H9 (cell line): ENCODE results near the gene HYPK. TPM values are rescaled to one million over a fixed set of nuclear protein-coding genes. Genes with fewer than 3 reads are reported as not detected.

Experiments used
- DNase-seq: peaks from one replicate; pipeline ENCODE4 v3.0.0-alpha.2; 2017
- H2AFZ ChIP-seq: one replicate; pipeline ENCODE4 v1.6.1; 2013; ENCODE audit warnings: mild to moderate bottlenecking, low read length, control low read depth, moderate library complexity
- H2AK5ac ChIP-seq: 2 replicates; pipeline ENCODE4 v1.6.1; 2013; ENCODE audit warnings: low read length, control low read depth, mixed read lengths; ENCODE audit not compliant: insufficient read length
- H2BK120ac ChIP-seq: one replicate; pipeline ENCODE4 v1.6.1; 2013; ENCODE audit warnings: low read depth, mild to moderate bottlenecking, low read length, control low read depth, inconsistent platforms; ENCODE audit not compliant: poor library complexity, severe bottlenecking
- H2BK12ac ChIP-seq: 2 replicates; pipeline ENCODE4 v1.6.1; 2013; ENCODE audit warnings: low read length, control low read depth, mixed read lengths, low read depth; ENCODE audit not compliant: insufficient read length
- H2BK15ac ChIP-seq: 2 replicates; pipeline ENCODE4 v1.6.1; 2013; ENCODE audit warnings: low read depth, low read length, control low read depth
- H2BK20ac ChIP-seq: one replicate; pipeline ENCODE4 v1.6.1; 2013; ENCODE audit warnings: low read depth, mild to moderate bottlenecking, low read length, control low read depth, inconsistent platforms; ENCODE audit not compliant: poor library complexity, severe bottlenecking
- H2BK5ac ChIP-seq: 2 replicates; pipeline ENCODE4 v1.6.1; 2013; ENCODE audit warnings: low read length, control low read depth, mixed read lengths; ENCODE audit not compliant: insufficient read length
- H3K14ac ChIP-seq: 2 replicates; pipeline ENCODE4 v1.6.1; 2013; ENCODE audit warnings: low read length, control low read depth; ENCODE audit not compliant: insufficient read depth
- H3K18ac ChIP-seq: 2 replicates; pipeline ENCODE4 v1.6.1; 2013; ENCODE audit warnings: low read depth, mild to moderate bottlenecking, mixed read lengths, low read length, control low read depth; ENCODE audit not compliant: insufficient read length
- H3K23ac ChIP-seq: 2 replicates; pipeline ENCODE4 v1.6.1; 2013; ENCODE audit warnings: low read length, control low read depth, mixed read lengths, low read depth; ENCODE audit not compliant: insufficient read length
- H3K23me2 ChIP-seq: 2 replicates; pipeline ENCODE4 v1.6.1; 2013; ENCODE audit warnings: low read depth, mild to moderate bottlenecking, mixed read lengths, low read length, control low read depth; ENCODE audit not compliant: insufficient read length, poor library complexity, severe bottlenecking
- H3K27ac ChIP-seq: 2 replicates; pipeline ENCODE4 v1.5.1; 2013; ENCODE audit warnings: low read length, control low read depth, mixed read lengths, low read depth; ENCODE audit not compliant: insufficient read length
- H3K27me3 ChIP-seq: 2 replicates; pipeline ENCODE4 v1.6.1; 2013; ENCODE audit warnings: low read length, control low read depth, inconsistent platforms; ENCODE audit not compliant: insufficient read depth
- H3K4ac ChIP-seq: 2 replicates; pipeline ENCODE4 v1.6.1; 2013; ENCODE audit warnings: low read depth, mild to moderate bottlenecking, control low read depth, inconsistent platforms, low read length, moderate library complexity
- H3K4me1 ChIP-seq: 2 replicates; pipeline ENCODE4 v1.6.1; 2013; ENCODE audit warnings: low read length, control low read depth, inconsistent platforms; ENCODE audit not compliant: insufficient read depth
- H3K4me2 ChIP-seq: 2 replicates; pipeline ENCODE4 v1.6.1; 2013; ENCODE audit warnings: low read length, control low read depth, mixed read lengths; ENCODE audit not compliant: insufficient read length, insufficient read depth
- H3K56ac ChIP-seq: 2 replicates; pipeline ENCODE4 v1.6.1; 2013; ENCODE audit warnings: low read depth, mild to moderate bottlenecking, mixed read lengths, low read length, control low read depth; ENCODE audit not compliant: insufficient read length
- H3K79me1 ChIP-seq: 2 replicates; pipeline ENCODE4 v1.6.1; 2013; ENCODE audit warnings: low read depth, mild to moderate bottlenecking, moderate library complexity, low read length, control low read depth, inconsistent platforms; ENCODE audit not compliant: insufficient read depth, poor library complexity, severe bottlenecking
- H3K79me2 ChIP-seq: 2 replicates; pipeline ENCODE4 v1.6.1; 2013; ENCODE audit warnings: low read length, control low read depth, inconsistent platforms; ENCODE audit not compliant: insufficient read depth
- H3K9ac ChIP-seq: 2 replicates; pipeline ENCODE4 v1.6.1; 2013; ENCODE audit warnings: low read length, control low read depth, mixed read lengths; ENCODE audit not compliant: insufficient read length; ENCODE audit errors: extremely low read depth
- H3K9me3 ChIP-seq: one replicate; pipeline ENCODE4 v1.6.1; 2013; ENCODE audit warnings: low read depth, low read length, inconsistent platforms; ENCODE audit not compliant: control insufficient read depth
- H3T11ph ChIP-seq: one replicate; pipeline ENCODE4 v1.6.1; 2013; ENCODE audit warnings: mild to moderate bottlenecking, low read length, control low read depth, inconsistent platforms
- H4K20me1 ChIP-seq: one replicate; pipeline ENCODE4 v1.6.1; 2013; ENCODE audit not compliant: control insufficient read depth, insufficient read length, insufficient read depth
- H4K5ac ChIP-seq: 2 replicates; pipeline ENCODE4 v1.6.1; 2013; ENCODE audit warnings: low read depth, mild to moderate bottlenecking, mixed read lengths, low read length, control low read depth; ENCODE audit not compliant: insufficient read length
- H4K8ac ChIP-seq: replicated peaks from 2 replicates; pipeline ENCODE4 v1.6.1; 2013; ENCODE audit warnings: low read length, control low read depth, mixed read lengths, low read depth; ENCODE audit not compliant: insufficient read length
- H4K91ac ChIP-seq: 2 replicates; pipeline ENCODE4 v1.6.1; 2013; ENCODE audit warnings: low read depth, mild to moderate bottlenecking, moderate library complexity, mixed read lengths, low read length, control low read depth; ENCODE audit not compliant: insufficient read length
- H3K27ac Mint-ChIP-seq, 3 experiments: 2 replicates in 2 of 3; 3 replicates in 1 of 3; pipeline ENCODE4 v1.8.0; 2020 to 2021; ENCODE audit warnings: mixed read lengths in 3 of 3, mild to moderate bottlenecking in 1 of 3, moderate library complexity in 1 of 3
- H3K27me3 Mint-ChIP-seq: 2 replicates; pipeline ENCODE4 v1.8.0; 2021; ENCODE audit warnings: low read depth, mild to moderate bottlenecking, moderate library complexity, mixed read lengths
- H3K36me3 Mint-ChIP-seq, 3 experiments: 2 replicates in 2 of 3; 3 replicates in 1 of 3; pipeline ENCODE4 v1.8.0; 2020 to 2021; ENCODE audit warnings: low read depth in 3 of 3, mixed read lengths in 3 of 3; ENCODE audit not compliant: insufficient read depth in 1 of 3
- H3K4me1 Mint-ChIP-seq, 2 experiments: 2 replicates each; pipeline ENCODE4 v1.8.0; 2020; ENCODE audit warnings: mixed read lengths in 2 of 2
- H3K4me3 Mint-ChIP-seq, 2 experiments: 2 replicates in 1 of 2; 3 replicates in 1 of 2; pipeline ENCODE4 v1.8.0; 2020 to 2021; ENCODE audit warnings: mild to moderate bottlenecking in 2 of 2, mixed read lengths in 2 of 2, moderate library complexity in 1 of 2
- H3K9me3 Mint-ChIP-seq, 2 experiments: 2 replicates in 1 of 2; 3 replicates in 1 of 2; pipeline ENCODE4 v1.8.0; 2020; ENCODE audit warnings: mild to moderate bottlenecking in 2 of 2, mixed read lengths in 2 of 2, moderate library complexity in 1 of 2
- CTCF ChIP-seq: fragments of 200-600 bp; sonication (generic); conservative IDR thresholded peaks from 3 replicates; pipeline ENCODE4 v1.8.0; 2021; ENCODE audit warnings: antibody characterized with exemption, mild to moderate bottlenecking
- WGBS: extraction: QIAGEN DNeasy Blood & Tissue Kit; methylation state at CpG from one replicate; pipeline ENCODE4 v1.1.7; 2013; ENCODE audit warnings: missing lambda C conversion rate, low lambda C conversion rate, mixed read lengths; ENCODE audit not compliant: insufficient read length; ENCODE audit errors: extremely low coverage; 5-methylcytosine and 5-hydroxymethylcytosine counted together
- microRNA-seq: library from miRNA; unstranded; fragments of <30 nt; microRNA quantifications from one replicate; pipeline ENCODE4, GENCODE V29; 2020; ENCODE audit warnings: borderline microRNAs expressed
- total RNA-seq: library from RNA; stranded (reverse); gene quantifications from 2 replicates; pipeline ENCODE4 v1.2.1, GENCODE V29; 2021

HYPK gene
- total RNA-seq, 1 experiment from 2014 or later, result 25.4 TPM

DNA sequence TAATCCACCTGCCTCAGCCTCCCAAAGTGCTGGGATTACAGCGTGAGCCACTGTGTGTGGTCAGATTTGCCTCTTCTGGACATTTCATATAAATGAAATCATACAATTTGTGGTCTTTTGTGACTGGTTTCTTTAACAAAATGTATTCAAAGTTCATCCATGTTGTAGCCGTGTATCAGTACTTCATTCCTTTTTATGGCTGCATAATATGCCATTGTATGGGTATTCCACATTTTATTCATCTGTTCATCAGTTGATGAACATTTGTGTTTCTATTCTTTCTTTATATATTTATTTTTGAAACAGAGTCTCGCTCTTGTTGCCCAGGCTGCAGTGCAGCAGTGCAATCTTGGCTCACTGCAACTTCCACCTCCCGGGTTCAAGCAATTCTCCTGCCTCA is 52.2 kb downstream of the HYPK start:
- Histone ChIP-seq H4K20me1 (no peaks in the 10 kb centered on the region), H3K9me3 (no peaks in the 10 kb centered on the region), H3K9ac (no peak overlapping the region), H3T11ph (no peak overlapping the region), H3K79me1 (no peaks in the 10 kb centered on the region), H4K5ac (no peak overlapping the region), H4K91ac (no peak overlapping the region), H3K27ac (no peak overlapping the region), H2BK120ac (no peak overlapping the region), H4K8ac (no peak overlapping the region), H3K79me2 (no peaks in the 10 kb centered on the region), H2AFZ (no peak overlapping the region), H3K23ac (no peak overlapping the region), H3K56ac (no peak overlapping the region), H3K4me1 (no peaks in the 10 kb centered on the region), H2BK5ac (no peak overlapping the region), H2AK5ac (no peak overlapping the region), H3K4me2 (no peak overlapping the region), H2BK20ac (no peak overlapping the region), H3K14ac (no peak overlapping the region), H3K27me3 (no peaks in the 10 kb centered on the region), H2BK12ac (no peak overlapping the region), H3K23me2 (no peaks in the 10 kb centered on the region), H3K4ac (no peak overlapping the region), H2BK15ac (no peak overlapping the region), H3K18ac (no peak overlapping the region)
- no peak for TF ChIP-seq CTCF
- no peaks in the 10 kb centered on the region for H3K27me3 Mint-ChIP-seq
- H3K4me3 Mint-ChIP-seq, result no peak overlapping the region
- no peak overlapping the region for H3K27ac Mint-ChIP-seq
- peaks cover 14 to 54% (median 50%) of the 10 kb centered on the region in 3 experiments; a peak in 6 of 7 replicates for H3K36me3 Mint-ChIP-seq
- no peaks in the 10 kb centered on the region for H3K4me1 Mint-ChIP-seq
- no peaks in the 10 kb centered on the region for H3K9me3 Mint-ChIP-seq
- no peak for DNase-seq
- WGBS, result no CpG with 5 or more reads among the region's 4 CpGs

Small RNAs within 50 kb of the gene (microRNA-seq; reads per million reads assigned to microRNA genes)
- gene MIR1282, result not detected

Other genes with a start within 250 kb of the HYPK start
- gene PPIP5K1, start 210.4 kb upstream of the HYPK start, total RNA-seq, result 28.5 and 30.1 TPM in 2 replicates
- gene CKMT1B, start 206.6 kb upstream of the HYPK start, total RNA-seq, result 31.0 and 36.7 TPM in 2 replicates
- gene STRC, start 181.8 kb upstream of the HYPK start, total RNA-seq, result 0.61 and 0.97 TPM in 2 replicates
- gene CATSPER2, start 151.8 kb upstream of the HYPK start, total RNA-seq, result 1.6 and 4.6 TPM in 2 replicates
- gene CKMT1A, start 106.7 kb upstream of the HYPK start, total RNA-seq, result 35.5 and 38.4 TPM in 2 replicates
- 524 and 536 TPM in 2 replicates for gene PDIA3, start 54.2 kb upstream of the HYPK start, total RNA-seq
- gene ELL3, start 23.6 kb upstream of the HYPK start, total RNA-seq, result 6.4 and 7.2 TPM in 2 replicates
- 819 and 831 TPM in 2 replicates for gene SERF2, start 8.3 kb upstream of the HYPK start, total RNA-seq
- gene SERINC4, start 379 bp upstream of the HYPK start, total RNA-seq, result 0.17 and 0.26 TPM in 2 replicates
- 44.7 and 47.8 TPM in 2 replicates for gene MFAP1, start 24.1 kb downstream of the HYPK start, total RNA-seq
- 29.6 and 31.1 TPM in 2 replicates for gene WDR76, start 26.4 kb downstream of the HYPK start, total RNA-seq